Measurements from ENCODE around the gene DENND5B. TPM values are rescaled to one million over a fixed set of nuclear protein-coding genes. Genes with fewer than 3 reads are reported as not detected.

DENND5B gene
- total RNA-seq, 1 experiment from 2014 or later = 34.9 TPM

GRCh38 chr12:31600750-31601149 is 9.8 kb upstream of the DENND5B start:
- Mint-ChIP-seq H3K9me3 (ENCODE audit: unreplicated experiment) (no peaks in the 10 kb centered on the region), H3K27me3 (ENCODE audit: insufficient read depth, unreplicated experiment) (no peaks in the 10 kb centered on the region), H3K4me1 (ENCODE audit: low read depth, unreplicated experiment) (no peaks in the 10 kb centered on the region), H3K36me3 (ENCODE audit: insufficient read depth, unreplicated experiment) (no peaks in the 10 kb centered on the region), H3K4me3 (ENCODE audit: unreplicated experiment) (no peak overlapping the region), H3K27ac (ENCODE audit: unreplicated experiment) (no peak overlapping the region)
- BruUV-seq (replicated peaks) = no TSS peak
- ChIA-PET POLR2A (interaction anchor here (1.1 kb wide), 1 partner anchor 10 kb away, joined by 3 read pairs; no protein-coding TSS in a partner anchor), CTCF (no interaction called here)
- H3K4me3 ChIP-seq (ENCODE audit: low read depth, low read length) = no peak overlapping the region
- DNase-seq = no peak
- H3K27me3 ChIP-seq (replicated peaks; ENCODE audit: control insufficient read depth, insufficient read depth, low read length) = no peaks in the 10 kb centered on the region
- TF ChIP-seq CTCF (IDR thresholded peaks at IDR 0.05; ENCODE audit: insufficient read depth in 1 of 2, low read depth in 1 of 2, low read length in 1 of 2, severe bottlenecking in 1 of 2, unreplicated experiment in 1 of 2) = no peak
- H3K4me1 ChIP-seq = no peaks in the 10 kb centered on the region
- no peaks in the 10 kb centered on the region for H3K9me3 ChIP-seq
- H3K36me3 ChIP-seq (ENCODE audit: control insufficient read depth, insufficient read depth, low read length) = no peaks in the 10 kb centered on the region
- intact Hi-C loops (cut with micrococcal nuclease; ENCODE audit: unreplicated experiment) = no loop called here

GRCh38 chr12:31600252-31600651 is 9.3 kb upstream of the DENND5B start:
- POLR2A ChIA-PET = interaction anchor here (1.1 kb wide), 1 partner anchor 10 kb away, joined by 3 read pairs; no protein-coding TSS in a partner anchor
- no peaks in the 10 kb centered on the region for H3K27me3 ChIP-seq (replicated peaks; ENCODE audit: control insufficient read depth, insufficient read depth, low read length)
- no peak for TF ChIP-seq CTCF (IDR thresholded peaks at IDR 0.05; ENCODE audit: insufficient read depth in 1 of 2, low read depth in 1 of 2, low read length in 1 of 2, severe bottlenecking in 1 of 2, unreplicated experiment in 1 of 2)
- intact Hi-C loops (cut with micrococcal nuclease; ENCODE audit: unreplicated experiment) = no loop called here
- Mint-ChIP-seq H3K27me3 (ENCODE audit: insufficient read depth, unreplicated experiment) (no peaks in the 10 kb centered on the region), H3K36me3 (ENCODE audit: insufficient read depth, unreplicated experiment) (no peaks in the 10 kb centered on the region), H3K27ac (ENCODE audit: unreplicated experiment) (no peak overlapping the region), H3K9me3 (ENCODE audit: unreplicated experiment) (no peaks in the 10 kb centered on the region), H3K4me3 (ENCODE audit: unreplicated experiment) (no peak overlapping the region), H3K4me1 (ENCODE audit: low read depth, unreplicated experiment) (no peaks in the 10 kb centered on the region)
- CTCF ChIA-PET = no interaction called here
- no peaks in the 10 kb centered on the region for H3K36me3 ChIP-seq (ENCODE audit: control insufficient read depth, insufficient read depth, low read length)
- H3K4me3 ChIP-seq (ENCODE audit: low read depth, low read length) = no peak overlapping the region
- H3K4me1 ChIP-seq = no peaks in the 10 kb centered on the region
- H3K9me3 ChIP-seq = no peaks in the 10 kb centered on the region
- BruUV-seq (replicated peaks) = no TSS peak
- no peak for DNase-seq

GRCh38 chr12:31599053-31599452 is 8.1 kb upstream of the DENND5B start:
- Histone ChIP-seq H3K27me3 (replicated peaks; ENCODE audit: control insufficient read depth, insufficient read depth, low read length) (no peaks in the 10 kb centered on the region), H3K9me3 (no peaks in the 10 kb centered on the region), H3K4me3 (ENCODE audit: low read depth, low read length) (no peak overlapping the region), H3K4me1 (no peaks in the 10 kb centered on the region), H3K36me3 (ENCODE audit: control insufficient read depth, insufficient read depth, low read length) (no peaks in the 10 kb centered on the region)
- Mint-ChIP-seq H3K4me3 (ENCODE audit: unreplicated experiment) (no peak overlapping the region), H3K4me1 (ENCODE audit: low read depth, unreplicated experiment) (no peaks in the 10 kb centered on the region), H3K36me3 (ENCODE audit: insufficient read depth, unreplicated experiment) (no peaks in the 10 kb centered on the region), H3K27me3 (ENCODE audit: insufficient read depth, unreplicated experiment) (no peaks in the 10 kb centered on the region), H3K27ac (ENCODE audit: unreplicated experiment) (no peak overlapping the region), H3K9me3 (ENCODE audit: unreplicated experiment) (no peaks in the 10 kb centered on the region)
- ChIA-PET POLR2A (interaction anchor here (0.6 kb wide), 1 partner anchor 8 kb away, joined by 3 read pairs; the partner anchor contains the start of gene DENND5B), CTCF (interaction anchor here (0.6 kb wide), 1 partner anchor 8 kb away, joined by 3 read pairs; the partner anchor contains the start of gene DENND5B)
- intact Hi-C loops (cut with micrococcal nuclease; ENCODE audit: unreplicated experiment) = no loop called here
- no peak for TF ChIP-seq CTCF (IDR thresholded peaks at IDR 0.05; ENCODE audit: insufficient read depth in 1 of 2, low read depth in 1 of 2, low read length in 1 of 2, severe bottlenecking in 1 of 2, unreplicated experiment in 1 of 2)
- no TSS peak for BruUV-seq (replicated peaks)
- no peak for DNase-seq

Data from Caco-2 (cell line).